Umbilical cord (tissue), 2 donors: ENCODE measurements around the gene CCDC167. TPM values are rescaled to one million over a fixed set of nuclear protein-coding genes. Genes with fewer than 3 reads are reported as not detected.

ENCODE experiments used
- DNase-seq: peaks from one replicate; pipeline ENCODE4 v3.0.0-alpha.2; 2015; ENCODE audit warnings: low spot score
- total RNA-seq: library from RNA; depleted of rRNA; stranded (reverse); fragments of >200 nt; gene quantifications from one replicate; pipeline ENCODE4 v1.2.3, GENCODE V29; 2014; ENCODE audit warnings: low replicate concordance; ENCODE audit not compliant: insufficient read depth

CCDC167 gene
- 13.0 TPM for total RNA-seq

DNA sequence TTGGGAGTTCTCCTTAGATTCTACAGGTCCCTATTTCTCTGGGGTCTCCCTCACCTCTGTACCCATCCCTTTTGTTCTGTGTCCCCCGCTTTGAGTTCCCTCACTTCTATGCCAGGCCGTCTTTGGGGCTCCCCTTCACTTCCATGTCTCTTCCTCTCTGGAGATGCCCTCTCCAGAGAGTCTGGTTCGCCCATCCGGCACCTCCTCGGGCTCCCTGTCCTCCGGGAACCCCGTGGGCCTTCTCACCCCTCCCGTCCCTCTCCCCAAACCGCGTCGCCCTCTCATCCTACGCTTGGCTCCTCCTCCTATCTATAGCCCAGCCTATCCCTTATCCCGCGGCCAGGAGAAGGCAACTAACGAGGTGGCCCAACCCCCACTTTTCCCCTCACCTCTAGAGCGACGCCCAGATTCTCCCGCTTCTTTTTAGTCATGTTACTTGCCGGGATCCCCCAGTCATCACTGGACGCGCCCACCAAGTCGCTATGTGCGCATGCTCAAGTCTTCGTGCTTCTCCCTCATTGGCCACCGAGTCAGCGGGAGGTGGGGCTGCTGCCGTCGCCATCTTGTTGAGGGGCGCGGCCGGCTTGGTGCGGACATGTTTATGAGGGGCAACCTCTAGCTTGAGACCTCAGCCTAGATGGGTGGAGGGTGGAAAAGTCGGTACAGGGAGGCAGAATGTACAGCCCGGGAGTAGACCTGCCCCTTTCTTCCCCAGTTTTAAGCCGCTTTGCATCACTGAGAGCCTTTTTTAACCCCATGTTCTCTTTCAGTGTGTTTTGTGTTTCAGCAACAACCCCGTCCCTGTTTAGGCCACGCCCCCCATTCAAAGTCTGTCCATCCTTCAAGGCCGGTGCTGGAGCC, at the start of gene CCDC167:
Gene CCDC167 (minus strand): TSS at position 461 of the 861 bp plus-strand sequence. CDS start 30 bp downstream, at position 431.
- DNase-seq: peak; percentile 99

DNA sequence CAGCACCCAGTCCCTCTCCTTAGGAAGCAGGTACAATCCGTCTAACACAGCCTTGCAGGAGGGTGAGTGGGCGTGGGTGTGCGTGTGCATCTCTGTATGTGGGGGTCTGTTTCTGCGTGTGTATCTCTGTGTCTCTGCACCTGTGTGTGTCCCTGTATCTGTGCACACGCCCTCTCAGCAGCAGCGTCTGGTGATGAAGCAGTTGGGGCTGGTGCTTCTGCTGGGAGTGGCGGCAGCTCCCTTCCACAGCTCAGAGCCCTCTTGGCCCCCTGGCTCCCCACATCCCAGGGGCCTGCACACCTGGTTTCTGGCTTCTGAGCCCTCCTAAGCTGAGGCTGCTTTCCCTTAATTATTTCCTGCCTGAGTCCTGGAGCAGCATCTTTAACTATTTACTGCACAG, 49.5 kb upstream of the CCDC167 start:
- DNase-seq: no peak

DNA sequence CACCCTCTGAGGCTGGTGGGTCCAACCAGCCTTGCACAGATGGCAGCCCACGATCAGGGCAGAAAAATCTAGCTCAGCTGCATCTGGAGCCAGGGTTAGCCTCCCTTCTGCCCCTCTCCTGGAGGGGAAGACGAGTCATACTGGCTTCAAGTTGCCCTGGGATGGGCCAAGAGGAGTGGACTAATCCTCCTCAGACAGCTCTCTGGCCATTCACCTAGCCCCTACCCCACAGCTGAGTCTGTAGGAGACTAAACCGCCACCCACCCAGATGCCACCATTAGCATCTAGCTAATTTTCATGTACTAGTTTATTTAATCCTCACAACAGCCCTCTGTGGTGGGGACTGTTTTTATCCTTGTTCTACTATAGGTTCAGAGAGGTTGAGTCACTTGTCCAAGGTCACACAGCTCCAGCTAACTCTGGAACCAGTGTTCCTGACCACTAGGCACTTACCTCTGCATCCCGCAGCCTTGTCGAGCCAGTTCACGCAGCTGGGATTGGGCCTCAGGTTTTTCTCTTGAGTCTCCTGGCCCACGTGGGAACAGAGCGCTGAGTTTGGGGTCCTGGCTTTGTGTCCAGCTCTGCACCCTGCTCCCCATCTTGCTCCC, 48.5 kb upstream of the CCDC167 start:
- no peak for DNase-seq

DNA sequence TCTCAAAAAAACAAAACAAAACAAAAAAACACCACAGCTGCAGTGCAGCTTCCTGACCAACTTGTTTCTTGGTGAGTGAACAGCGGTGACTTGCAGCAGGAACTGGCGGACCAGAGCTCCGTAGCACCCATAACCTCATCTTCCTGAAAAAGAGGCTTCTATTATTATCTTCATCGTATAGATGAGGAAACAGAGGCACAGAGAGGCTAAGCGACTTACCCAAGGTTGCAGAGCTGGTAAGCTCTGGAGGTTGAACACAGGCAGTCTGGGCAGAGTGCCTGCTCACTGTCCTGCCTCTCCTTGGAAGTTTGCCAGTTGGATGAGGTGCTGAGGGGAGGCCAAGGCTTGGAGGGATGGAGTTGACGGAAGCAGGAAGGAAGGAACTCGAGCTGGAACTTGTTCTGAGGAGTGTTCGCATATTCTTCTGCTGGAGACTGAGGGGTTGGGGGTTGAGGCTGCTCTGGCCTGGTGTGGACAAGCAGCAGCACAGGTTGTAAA, 47.9 kb upstream of the CCDC167 start:
- DNase-seq: peak; percentile 82

- no peak for DNase-seq
Measured at GRCh38 chr6:37546141-37546871, 46.6 kb upstream of the CCDC167 start.

GRCh38 chr6:37544530-37544929, 44.8 kb upstream of the CCDC167 start:
- no peak for DNase-seq

DNA sequence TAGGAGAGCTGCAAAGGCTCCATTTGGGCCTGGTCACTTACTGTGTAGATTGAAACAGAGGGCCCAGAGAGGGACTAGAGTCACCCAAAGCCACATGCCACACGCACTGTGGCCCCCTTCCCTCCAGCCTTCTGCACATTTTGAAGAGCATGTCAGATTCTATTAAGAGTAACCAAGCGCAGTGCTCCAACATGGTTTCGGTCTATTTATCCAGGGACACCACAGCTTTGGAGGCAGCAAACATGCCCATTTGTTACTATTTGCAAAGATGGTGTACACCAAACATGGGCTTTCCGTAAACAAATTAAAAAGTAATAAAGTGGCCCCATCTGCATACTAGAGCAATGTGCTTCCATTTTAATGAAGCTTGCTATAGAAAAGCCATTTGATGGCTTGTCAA, 43.7 kb upstream of the CCDC167 start:
- no peak for DNase-seq

- no peak for DNase-seq
Measured at GRCh38 chr6:37541346-37541745, 41.7 kb upstream of the CCDC167 start.

DNA sequence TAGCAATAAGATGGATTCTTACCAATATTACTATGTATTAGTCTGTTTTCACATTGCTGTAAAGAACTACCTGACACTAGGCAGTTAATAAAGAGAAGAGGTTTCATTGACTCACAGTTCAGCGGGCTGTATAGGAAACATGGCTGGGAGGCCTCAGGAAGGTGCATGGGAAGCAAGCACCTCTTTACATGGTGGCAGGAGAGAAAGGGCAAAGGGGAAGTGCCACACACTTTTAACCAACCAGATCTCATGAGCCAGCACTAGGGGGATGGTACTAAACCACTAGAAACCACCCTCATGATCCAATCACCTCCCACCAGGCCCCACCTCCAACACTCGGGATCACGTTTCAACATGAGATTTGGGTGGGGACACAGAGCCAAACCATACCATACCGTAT, 40.7 kb upstream of the CCDC167 start:
- no peak for DNase-seq

- DNase-seq: no peak
Measured at GRCh38 chr6:37540029-37540352, 40.3 kb upstream of the CCDC167 start.

DNA sequence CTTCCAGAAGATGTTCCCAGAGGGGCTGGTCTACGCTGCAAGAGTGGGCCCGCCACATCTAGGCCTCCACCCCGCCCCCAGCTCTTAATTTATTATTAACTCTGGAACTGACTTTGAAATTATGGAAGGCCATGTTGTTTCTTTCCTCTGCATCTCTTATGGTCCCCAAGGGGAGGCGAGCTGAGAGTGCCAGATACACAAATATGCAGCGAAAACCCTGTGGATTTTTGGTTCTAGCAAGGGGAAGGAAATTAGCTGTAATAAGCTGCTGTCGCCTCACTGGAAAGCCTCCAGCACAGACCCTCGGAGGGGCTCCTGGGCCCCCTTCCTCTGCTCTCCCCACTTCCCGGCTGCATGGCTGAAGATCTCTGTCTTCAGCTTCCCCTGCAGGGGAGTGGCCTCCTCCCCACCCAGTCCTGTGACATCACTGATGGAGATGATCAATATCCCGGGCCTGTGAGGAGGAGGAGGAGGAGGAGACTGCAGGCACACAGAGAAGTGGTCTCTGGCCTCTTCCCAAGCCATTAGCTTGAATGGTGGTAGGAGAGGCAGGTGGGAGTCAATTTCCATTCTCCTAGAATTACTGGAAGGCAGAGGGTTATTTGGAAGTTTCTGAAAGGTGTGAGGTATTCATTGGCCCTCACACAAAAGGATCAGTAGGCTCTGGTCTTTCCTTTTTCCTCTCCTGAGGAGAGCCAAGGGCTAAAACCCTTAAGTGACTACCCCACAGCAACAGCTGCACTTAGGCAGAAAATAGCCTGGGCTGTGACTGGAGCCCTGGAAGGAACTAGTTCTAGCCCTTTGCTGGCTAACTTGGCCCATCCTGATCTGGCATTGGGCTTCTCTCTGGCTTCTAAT, 39.7 kb upstream of the CCDC167 start:
- no peak for DNase-seq

GRCh38 chr6:37538107-37538506, 38.4 kb upstream of the CCDC167 start:
- no peak for DNase-seq

- DNase-seq: no peak
Measured at GRCh38 chr6:37537548-37537947, 37.9 kb upstream of the CCDC167 start.

DNA sequence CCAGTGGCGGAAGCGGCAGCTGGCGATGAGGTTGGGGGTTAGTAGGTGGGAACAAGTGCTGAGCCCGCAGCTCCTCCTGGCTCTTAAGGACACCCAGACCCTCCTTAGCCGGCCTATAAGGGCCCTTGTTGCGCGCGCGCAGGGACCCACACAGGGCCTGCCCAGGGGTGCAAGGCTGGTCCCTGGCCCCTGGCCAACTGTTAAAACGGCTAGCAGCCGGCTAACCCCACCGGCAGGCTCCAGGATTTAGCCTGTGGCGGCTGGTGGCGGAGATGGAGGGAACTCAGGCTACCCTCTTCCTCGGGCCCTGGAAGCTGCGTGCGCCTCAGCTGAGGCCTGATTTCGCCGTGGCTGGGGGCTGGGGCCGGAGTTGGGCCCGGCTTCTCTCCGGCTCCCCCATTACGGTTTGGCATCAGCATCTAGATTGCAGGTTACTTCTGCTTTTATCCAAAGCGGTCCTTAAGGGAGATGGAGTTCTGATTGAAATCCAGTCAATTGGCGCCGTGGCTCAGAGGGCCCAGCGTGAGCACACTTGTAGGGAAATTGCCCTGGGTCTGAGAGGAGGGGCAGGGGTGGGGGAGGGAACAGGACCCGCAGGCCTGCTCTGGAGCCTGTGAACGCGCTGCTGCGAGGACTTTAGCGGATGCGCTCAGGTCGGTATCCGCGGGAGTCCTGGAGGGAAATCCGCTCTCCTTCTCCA, 36.9 kb upstream of the CCDC167 start:
- no peak for DNase-seq

- DNase-seq: no peak
Measured at GRCh38 chr6:37535759-37536490, 36.2 kb upstream of the CCDC167 start.

- DNase-seq: no peak
Measured at GRCh38 chr6:37535428-37535758, 35.7 kb upstream of the CCDC167 start.

- no peak for DNase-seq
Measured at GRCh38 chr6:37534893-37535292, 35.2 kb upstream of the CCDC167 start.

DNA sequence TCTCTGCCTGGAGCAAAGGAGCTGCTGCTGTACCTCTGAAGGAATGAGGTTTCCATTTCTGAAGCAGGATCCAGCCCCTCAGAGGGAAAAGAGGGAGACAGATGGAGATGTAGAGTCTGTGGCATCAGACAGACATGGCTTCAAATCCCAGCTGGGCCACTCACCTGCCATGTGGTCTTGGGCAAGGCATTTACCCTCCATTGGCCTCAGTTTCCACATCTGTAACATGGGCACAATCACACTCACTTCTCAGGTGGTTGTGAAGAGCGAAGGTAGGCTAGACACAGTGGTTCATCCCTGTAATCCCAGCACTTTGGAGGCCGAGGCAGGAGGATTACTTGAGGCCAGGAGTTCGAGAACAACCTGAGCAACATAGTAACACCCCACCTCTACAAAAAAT, 32.4 kb upstream of the CCDC167 start:
- DNase-seq: no peak

DNA sequence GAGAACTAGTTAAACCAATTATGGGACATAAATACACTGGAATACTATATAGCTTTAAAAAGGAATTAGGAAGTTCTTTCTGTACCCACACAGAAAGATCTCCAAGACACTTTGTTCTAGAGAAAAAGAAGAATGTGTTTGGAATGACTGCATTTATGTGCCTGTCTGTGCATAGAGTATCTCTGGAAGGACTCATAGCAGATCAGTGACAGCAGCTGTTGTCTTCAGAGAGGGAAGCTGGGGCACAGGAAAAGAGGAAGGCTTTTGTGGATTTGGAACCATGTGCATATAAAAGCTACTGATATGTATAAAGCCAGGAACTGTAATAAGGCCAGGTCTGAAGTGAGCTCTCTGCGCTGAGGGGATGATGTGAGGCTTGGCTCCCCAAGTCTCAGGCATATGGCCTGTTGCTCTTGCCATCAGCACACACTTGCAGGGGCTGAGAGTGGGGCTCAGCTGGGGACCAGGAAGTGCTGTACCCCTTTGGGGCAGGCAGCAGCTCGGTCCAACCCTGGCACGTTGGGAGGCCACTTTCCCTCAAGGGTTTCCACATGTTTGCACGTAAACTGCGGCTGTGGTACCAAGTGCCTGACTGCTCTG, 31.8 kb upstream of the CCDC167 start:
- DNase-seq: peak; percentile 50

- no peak for DNase-seq
Measured at GRCh38 chr6:37531026-37531425, 31.3 kb upstream of the CCDC167 start.
